Activated T-cell treated with anti-CD3 and anti-CD28 coated beads, Interleukin-2, amount 50 U/mL, for 48 hours (primary cell): ENCODE results near the gene CDH23.

ENCODE experiments used
- DNase-seq, 2 experiments: peaks; one replicate each; pipeline ENCODE4 v3.0.0-alpha.2; 2020

Gene CDH23

DNA sequence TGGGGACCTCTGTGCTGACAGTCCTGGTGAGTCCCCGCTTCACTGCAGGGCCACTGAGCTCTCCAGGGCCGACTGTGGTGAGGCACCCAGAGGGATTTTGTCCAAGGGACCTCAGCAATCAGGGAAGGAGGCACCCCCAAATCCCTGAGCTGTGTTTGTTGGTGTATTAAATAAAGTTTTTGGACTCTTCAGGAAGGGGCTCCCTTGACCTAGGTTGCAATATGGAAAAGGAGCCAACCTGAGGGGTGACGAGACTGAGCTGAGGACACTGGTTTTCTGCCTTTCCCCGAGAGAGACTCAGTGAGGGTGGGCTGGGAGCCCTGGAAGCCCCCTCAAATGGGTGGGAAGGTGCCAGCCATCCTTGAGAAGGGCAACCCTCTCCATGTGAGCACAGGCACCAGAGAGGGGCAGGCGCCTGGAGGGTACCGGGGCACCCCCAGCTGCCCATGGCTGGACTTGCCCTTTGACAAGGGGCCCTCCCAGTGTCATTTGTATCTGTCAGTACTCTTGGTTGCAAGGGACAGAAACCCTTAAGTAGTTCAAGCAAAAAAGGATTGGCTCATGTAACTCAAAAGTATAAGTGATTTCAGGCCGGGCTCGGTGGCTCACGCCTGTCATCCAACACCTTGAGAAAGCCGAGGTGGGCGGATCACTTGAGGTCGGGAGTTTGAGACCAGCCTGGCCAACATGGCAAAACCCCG lies 250.0 kb downstream of the CDH23 start:
- no peak for DNase-seq

- DNase-seq, result no peak
These were observed 251.0 kb downstream of the CDH23 start for GRCh38 chr10:71647526-71648253.

- DNase-seq, result no peak
These were observed 251.7 kb downstream of the CDH23 start for GRCh38 chr10:71648254-71648932.

- no peak for DNase-seq
These were observed 252.2 kb downstream of the CDH23 start for GRCh38 chr10:71648933-71649320.

DNA sequence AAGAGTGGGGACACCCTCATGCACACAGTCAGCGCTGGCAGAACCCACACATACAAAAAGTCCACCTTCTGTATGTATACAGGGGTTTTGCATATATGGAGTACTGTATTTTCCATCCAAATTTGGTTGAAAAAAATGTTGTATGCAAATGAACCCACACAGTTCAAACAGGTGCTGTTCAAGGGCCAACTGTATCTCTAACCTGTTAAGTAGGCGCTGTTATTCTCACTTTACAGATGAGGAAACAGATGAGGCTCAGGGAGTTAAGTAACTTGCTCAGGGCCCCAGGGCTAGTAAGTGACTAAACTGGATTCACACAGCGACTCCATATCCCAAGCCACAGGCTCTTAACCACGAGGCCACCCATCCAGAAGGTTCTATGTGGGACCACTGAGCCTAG lies 252.9 kb downstream of the CDH23 start:
- DNase-seq, result no peak

- no peak for DNase-seq
These were observed 253.7 kb downstream of the CDH23 start for GRCh38 chr10:71650397-71650796.

GRCh38 chr10:71651428-71651827 lies 254.7 kb downstream of the CDH23 start:
- no peak for DNase-seq

DNA sequence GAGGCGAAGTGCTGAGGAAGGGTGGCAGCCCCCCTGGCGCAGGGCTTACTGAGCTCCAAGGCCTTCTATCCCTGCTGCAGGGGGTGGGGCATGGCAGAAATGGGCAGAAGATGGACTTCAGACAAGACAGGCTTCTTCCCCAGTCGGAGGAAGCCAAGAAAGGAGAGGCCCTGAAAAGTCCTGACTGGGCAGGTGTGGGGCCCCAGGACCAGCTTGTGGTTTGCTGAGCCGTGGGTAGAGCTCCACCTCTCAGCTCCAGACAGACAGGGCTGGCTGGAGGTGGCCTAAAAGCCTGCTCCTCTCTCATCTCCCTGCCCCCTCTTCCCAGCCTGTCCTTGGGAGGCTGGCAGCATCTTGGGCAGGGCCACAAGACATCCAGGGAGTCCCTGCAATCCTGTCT lies 255.2 kb downstream of the CDH23 start:
- DNase-seq, result no peak

GRCh38 chr10:71653044-71653443 lies 256.3 kb downstream of the CDH23 start:
- no peak for DNase-seq

DNA sequence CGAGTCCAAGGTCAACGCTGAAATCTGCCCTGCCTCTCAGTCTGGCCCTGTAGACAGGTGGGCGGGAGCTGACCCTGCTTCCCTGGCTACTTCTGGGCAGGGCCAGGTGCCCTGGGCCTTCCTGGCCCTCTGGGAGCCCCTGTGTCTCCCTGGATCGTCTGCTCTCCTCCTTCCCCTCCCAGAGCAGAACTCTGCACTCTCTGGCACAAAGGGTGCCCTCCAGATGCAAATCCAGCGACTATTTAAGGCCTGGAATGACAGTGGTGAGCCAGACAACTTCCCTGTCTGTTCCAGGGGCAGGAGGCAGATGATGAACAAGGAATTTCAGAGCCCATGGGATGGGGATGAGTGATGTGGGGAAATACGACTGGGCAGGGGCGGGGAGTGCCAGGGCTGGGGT lies 259.5 kb downstream of the CDH23 start:
- DNase-seq, result no peak

DNA sequence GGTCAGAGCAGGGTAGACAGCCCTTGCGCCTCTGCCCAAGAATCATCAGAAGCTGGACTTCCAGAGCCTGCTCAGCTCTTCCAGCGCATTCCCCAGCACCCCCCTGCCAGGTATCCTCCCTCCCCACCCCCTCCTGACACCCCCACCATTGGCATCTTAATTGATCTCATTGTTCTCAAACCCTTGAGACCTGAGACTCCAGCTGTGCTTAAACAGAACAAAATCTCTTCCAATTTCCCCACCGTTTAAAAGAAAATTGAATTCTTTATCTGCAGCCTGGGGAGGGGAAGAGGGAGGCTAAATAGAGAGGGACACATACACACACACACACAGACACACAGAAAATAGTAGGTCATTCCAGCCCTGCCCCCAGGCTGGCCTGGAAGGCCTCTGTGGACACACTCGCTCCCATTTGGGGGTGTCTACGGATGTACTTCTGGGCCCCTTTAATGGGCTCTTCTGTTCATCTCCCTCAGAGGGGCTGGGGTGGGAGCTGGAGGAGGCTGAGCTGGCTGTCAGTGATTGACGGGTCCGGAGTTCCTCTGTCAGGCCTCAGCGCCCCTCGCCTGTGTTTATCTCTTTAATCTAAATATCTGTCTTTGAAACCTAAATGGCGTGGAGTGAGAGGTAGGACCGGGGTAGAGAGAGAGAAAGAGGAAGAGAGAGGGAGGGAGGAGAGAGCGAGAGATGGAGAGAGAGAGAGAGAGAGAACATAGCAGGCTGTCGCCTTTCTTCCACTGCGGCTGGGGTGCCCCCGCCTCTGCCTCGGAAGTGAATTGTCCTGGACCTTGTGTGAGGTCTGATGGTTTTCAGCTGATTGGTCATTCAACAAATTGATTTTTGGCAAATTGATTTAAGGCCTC lies 261.1 kb downstream of the CDH23 start:
- DNase-seq, result no peak

- no peak for DNase-seq
These were observed 261.7 kb downstream of the CDH23 start for GRCh38 chr10:71658467-71658745.

GRCh38 chr10:71659111-71659634 lies 262.5 kb downstream of the CDH23 start:
- DNase-seq, result no peak

DNA sequence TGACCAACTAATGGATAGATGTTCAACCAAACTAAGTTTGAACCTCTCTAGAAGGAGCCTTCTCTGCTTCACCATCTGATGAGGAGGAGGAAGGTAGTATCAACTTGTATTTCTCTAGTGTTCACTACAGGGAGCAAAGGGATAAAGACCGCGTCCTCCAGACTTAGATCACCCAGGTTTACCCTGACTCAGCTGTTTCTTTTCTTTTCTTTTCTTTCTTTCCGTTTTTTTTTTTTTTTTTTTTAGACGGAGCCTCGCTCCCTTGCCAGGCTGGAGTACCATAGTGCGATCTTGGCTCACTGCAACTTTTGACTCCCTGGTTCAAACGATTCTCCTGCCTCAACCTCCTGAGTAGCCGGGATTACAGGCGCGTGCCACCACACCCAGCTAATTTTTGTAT lies 263.0 kb downstream of the CDH23 start:
- DNase-seq, result no peak

DNA sequence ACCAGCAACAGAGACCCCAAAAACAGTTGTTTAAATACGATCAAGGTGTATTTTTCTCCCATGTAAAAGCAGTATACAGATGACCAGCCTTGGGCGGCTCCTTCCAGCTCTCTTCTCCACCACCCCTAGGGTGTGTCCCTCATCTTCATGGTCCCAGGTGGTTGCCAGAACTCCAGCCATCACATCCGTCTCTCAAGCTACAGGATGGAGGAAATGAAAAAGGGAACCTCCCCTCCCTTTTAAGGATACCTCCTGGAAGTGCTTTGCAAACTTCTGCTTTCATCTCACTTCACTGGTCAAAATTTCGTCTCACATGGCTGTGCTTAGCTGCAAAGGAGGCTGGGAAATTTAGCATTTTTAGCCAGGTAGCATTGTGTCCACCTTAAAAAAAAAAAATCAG lies 263.6 kb downstream of the CDH23 start:
- no peak for DNase-seq

DNA sequence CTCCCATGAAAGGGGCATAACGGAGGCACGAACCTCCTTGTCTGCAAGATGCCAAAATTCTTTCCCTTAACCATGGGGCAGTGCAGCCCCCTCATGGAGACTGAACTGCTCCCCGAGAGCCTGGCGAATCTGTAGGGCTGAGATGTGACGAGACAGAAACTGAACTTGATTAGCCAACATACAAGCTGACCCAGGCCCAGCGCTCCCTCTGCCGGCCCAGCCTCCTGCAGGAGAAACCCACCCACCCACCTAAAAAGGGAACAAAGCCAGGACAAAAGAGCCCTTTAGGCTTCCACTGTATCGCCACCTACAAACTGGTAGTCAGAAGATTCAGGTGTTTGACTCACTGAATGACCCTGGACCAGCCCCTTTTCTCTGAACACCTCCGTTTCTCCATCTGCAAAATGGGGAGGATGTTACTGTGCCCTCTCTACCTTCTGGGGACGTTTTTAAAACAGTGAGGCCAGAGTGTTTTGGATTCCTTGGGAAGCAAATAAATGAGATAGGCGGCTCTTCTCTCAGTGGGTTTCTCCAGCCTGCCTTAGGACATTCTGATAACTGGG lies 264.4 kb downstream of the CDH23 start:
- no peak for DNase-seq

DNA sequence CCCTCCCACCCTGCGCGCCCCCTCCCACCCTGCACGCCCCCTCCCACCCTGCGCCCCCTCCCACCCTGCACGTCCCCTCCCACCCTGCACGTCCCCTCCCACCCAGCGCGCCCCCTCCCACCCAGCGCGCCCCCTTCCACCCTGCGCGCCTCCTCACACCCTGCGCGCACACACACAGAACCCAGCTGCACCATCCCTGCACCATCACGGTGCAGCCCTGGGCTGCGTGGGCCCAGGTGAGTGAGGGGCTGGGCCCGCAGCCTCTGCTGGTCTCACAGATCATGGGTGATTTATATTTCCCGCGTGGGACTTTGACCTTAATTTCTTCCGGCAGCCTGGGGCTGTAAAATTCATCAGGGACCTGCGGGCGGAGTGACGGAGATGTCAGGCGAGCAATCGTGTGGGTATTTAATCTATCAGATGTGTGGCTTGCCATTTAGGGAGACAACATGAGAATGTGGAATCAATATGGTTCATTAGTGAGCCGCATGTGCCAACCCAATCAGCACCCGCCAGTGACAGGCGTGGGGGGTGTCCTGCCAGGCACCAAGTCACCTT lies 265.1 kb downstream of the CDH23 start:
- no peak for DNase-seq

GRCh38 chr10:71663311-71663710 lies 266.6 kb downstream of the CDH23 start:
- DNase-seq, result no peak

DNA sequence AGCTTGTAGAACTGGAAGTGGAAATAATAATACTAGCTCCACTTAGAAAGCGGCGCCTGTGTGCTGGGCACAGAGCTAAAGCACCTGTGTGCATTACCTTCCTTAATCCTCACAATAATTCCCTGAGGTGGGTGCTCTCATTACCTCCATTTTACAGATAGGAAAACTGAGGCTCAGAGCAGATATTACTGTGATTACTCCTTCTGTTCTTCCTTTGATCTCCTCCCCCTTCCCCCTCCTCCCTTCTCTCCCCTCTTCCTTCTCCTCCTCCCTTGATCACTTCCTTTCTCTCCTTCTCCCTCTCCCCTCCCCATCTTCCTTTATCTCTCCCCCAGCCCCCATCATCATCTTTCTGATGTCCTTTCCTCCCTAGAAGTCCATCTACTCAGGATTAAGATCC lies 267.9 kb downstream of the CDH23 start:
- DNase-seq, result no peak

GRCh38 chr10:71665456-71665855 lies 268.7 kb downstream of the CDH23 start:
- no peak for DNase-seq

- no peak for DNase-seq
These were observed 270.1 kb downstream of the CDH23 start for GRCh38 chr10:71666639-71667386.

DNA sequence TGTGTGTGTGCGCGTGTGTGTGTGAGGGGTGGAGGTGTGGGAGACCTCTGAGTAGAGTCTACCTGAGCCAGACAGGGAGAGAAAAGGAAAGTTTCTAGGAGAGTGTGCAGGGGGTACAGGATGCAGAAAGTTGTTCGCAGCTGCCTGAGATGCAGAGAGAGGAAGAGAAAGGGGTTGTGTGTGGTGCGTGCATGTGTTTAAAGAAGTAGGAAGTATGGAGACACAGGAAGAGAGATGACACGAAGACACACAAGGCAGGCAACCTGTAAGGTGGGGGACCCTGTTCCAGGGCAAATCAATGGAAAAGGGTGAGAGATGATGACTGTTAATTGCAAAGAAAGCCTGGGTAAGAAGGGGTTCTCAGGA lies 270.6 kb downstream of the CDH23 start:
- DNase-seq, result no peak
